Measurements from ENCODE around the gene VAMP2. TPM values are rescaled to one million over a fixed set of nuclear protein-coding genes. Genes with fewer than 3 reads are reported as not detected.

VAMP2 gene
- total and polyA plus RNA-seq, 2 of the 4 experiments (the other 2 are of a cell fraction): 2.3 to 33.3 TPM

DNA sequence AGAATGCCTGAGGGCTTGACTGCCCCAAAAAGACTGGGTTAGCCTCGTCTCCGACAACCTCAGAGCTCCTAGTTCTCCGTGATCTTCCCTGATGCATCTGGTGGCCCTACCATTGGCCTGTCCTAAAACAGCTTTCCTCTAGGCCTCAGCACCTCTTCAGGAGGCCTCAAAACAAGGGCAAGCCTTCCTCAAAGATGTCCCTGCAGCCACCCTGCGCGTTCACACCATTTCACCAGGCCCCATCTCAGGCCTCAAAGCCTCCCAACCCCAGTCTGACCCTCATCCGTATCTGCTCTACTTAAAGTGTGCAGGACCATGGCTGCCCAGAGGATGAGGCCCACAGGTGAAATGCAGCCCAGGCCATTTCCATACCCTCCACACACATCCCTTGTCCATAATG is 51.8 kb downstream of the VAMP2 start:
- in situ Hi-C loops (cut with MboI; ENCODE audit: low sequenced_read_pairs) (no loop called here), intact Hi-C loops (cut with micrococcal nuclease) (no loop called here), dilution Hi-C loops (cut with HindIII; ENCODE audit: low sequenced_read_pairs, unreplicated experiment) (loop anchor here (25.0 kb wide), 1 partner anchor 126 kb away; the partner anchor contains the start of genes CTC1 and PFAS)
- Histone ChIP-seq H3K27me3 (ENCODE audit: control insufficient read depth, insufficient read depth, low read length) (peaks cover 73% of the 10 kb centered on the region), H3K18ac (ENCODE audit: low read depth, low read length) (no peak overlapping the region), H3K9me3 (ENCODE audit: control insufficient read depth, insufficient read depth, low read length) (no peaks in the 10 kb centered on the region), H3K36me3 (ENCODE audit: control insufficient read depth, insufficient read depth, low read length) (no peaks in the 10 kb centered on the region), H2BK20ac (ENCODE audit: low read depth, low read length) (no peak overlapping the region), H4K8ac (ENCODE audit: low read depth in 2 of 2, low read length in 2 of 2) (no peak overlapping the region), H3K4me1 (ENCODE audit: control insufficient read depth, insufficient read depth, low read length) (peaks cover 2% of the 10 kb centered on the region; the same call in 1 of the 2 replicates), H3K56ac (ENCODE audit: extremely low read depth, insufficient read depth, low read length) (no peak overlapping the region), H2BK15ac (ENCODE audit: low read depth, low read length) (no peak overlapping the region), H2AK5ac (ENCODE audit: low read depth, low read length) (no peak overlapping the region), H4K91ac (ENCODE audit: insufficient read depth, low read depth, low read length) (no peak overlapping the region), H2BK120ac (ENCODE audit: low read depth, low read length) (no peak overlapping the region), H4K20me1 (ENCODE audit: insufficient read depth, low read length) (no peaks in the 10 kb centered on the region), H4K5ac (ENCODE audit: low read depth, low read length) (no peak overlapping the region), H2BK5ac (ENCODE audit: low read depth, low read length, poor library complexity, severe bottlenecking) (no peak overlapping the region), H2AFZ (replicated peaks; ENCODE audit: low read length, poor library complexity) (no peak overlapping the region), H3K4ac (ENCODE audit: low read depth, low read length) (no peak overlapping the region), H3K9me1 (ENCODE audit: insufficient read depth, low read length) (no peaks in the 10 kb centered on the region), H3K23ac (ENCODE audit: low read depth, low read length) (no peak overlapping the region), H3K9ac (ENCODE audit: low read depth, low read length) (no peak overlapping the region), H3K4me2 (ENCODE audit: low read depth, low read length) (no peak overlapping the region), H3K14ac (replicated peaks; ENCODE audit: low read depth, low read length) (no peak overlapping the region), H3K4me3 (ENCODE audit: insufficient read depth, low read depth, low read length) (no peak overlapping the region), H2AK9ac (replicated peaks; ENCODE audit: low read depth, low read length, poor library complexity) (no peak overlapping the region), H3K27ac (ENCODE audit: insufficient read depth, low read length) (no peak overlapping the region), H3K79me1 (ENCODE audit: low read depth in 1 of 2, low read length in 2 of 2) (no peaks in the 10 kb centered on the region)
- TF ChIP-seq RFX5 (IDR thresholded peaks at IDR 0.05; ENCODE audit: low read depth, low read length) (no peak), RCOR1 (IDR thresholded peaks at IDR 0.05; ENCODE audit: insufficient replicate concordance, low read length) (no peak), NFE2L2 (IDR thresholded peaks at IDR 0.05; ENCODE audit: low read depth, low read length) (no peak), RAD21 (IDR thresholded peaks at IDR 0.05; ENCODE audit: low read length) (no peak), FOS (IDR thresholded peaks at IDR 0.05; ENCODE audit: low read depth, low read length) (no peak), MAFK (IDR thresholded peaks at IDR 0.05; ENCODE audit: low read depth, low read length) (no peak), USF2 (IDR thresholded peaks at IDR 0.05; ENCODE audit: low read depth, low read length) (no peak), ELK1 (IDR thresholded peaks at IDR 0.05; ENCODE audit: borderline replicate concordance, low read depth, low read length) (no peak), BHLHE40 (IDR thresholded peaks at IDR 0.05; ENCODE audit: low read depth, low read length) (no peak), CTCF (conservative IDR thresholded peaks at IDR 0.05; ENCODE audit: low read depth, low read length) (no peak), CHD1 (IDR thresholded peaks at IDR 0.05; ENCODE audit: low read depth, low read length) (no peak), CEBPB (IDR thresholded peaks at IDR 0.05; ENCODE audit: low read depth, low read length) (no peak)
- no TSS peak for BruUV-seq (replicated peaks)
- CTCF ChIA-PET: interaction anchor here (0.5 to 1.4 kb wide), 2 partner anchors 8 to 102 kb away, joined by 3 to 7 read pairs; no protein-coding TSS in a partner anchor
- POLR2A ChIA-PET (ENCODE audit: unreplicated experiment): no interaction called here
- DNase-seq (no peak), ATAC-seq (ENCODE audit: low read depth) (no peak)
- WGBS, 2 experiments (ENCODE audit: extremely low coverage in 2 of 2, insufficient read length in 1 of 2): 77% methylated on average over 4 of the region's 6 CpGs; no CpG with 5 or more reads in 1 of the 2 experiments
